ENCODE measurements around the gene BMERB1.
"Not testable (repeated sequence)": the region's sequence is repeated elsewhere in the genome, so short reads cannot be mapped to it uniquely, and the experiment has no call there.

The BMERB1 gene

GRCh38 chr16:15445450-15445849, 11.1 kb downstream of the BMERB1 start:
- TF ChIP-seq CTCF (IDR thresholded peaks at IDR 0.05; ENCODE audit: control insufficient read depth, insufficient read depth, low read depth, low read length, missing control alignments), result no peak
- H3K4me3 ChIP-seq (ENCODE audit: control insufficient read depth, low read depth, low read length), result no peak overlapping the region
- DNase-seq (ENCODE audit: low read depth), result no peak

GRCh38 chr16:15446901-15447300, 12.5 kb downstream of the BMERB1 start:
- TF ChIP-seq CTCF (IDR thresholded peaks at IDR 0.05; ENCODE audit: control insufficient read depth, insufficient read depth, low read depth, low read length, missing control alignments), result no peak
- no peak overlapping the region for H3K4me3 ChIP-seq (ENCODE audit: control insufficient read depth, low read depth, low read length)
- no peak for DNase-seq (ENCODE audit: low read depth)

- no peak for TF ChIP-seq CTCF (IDR thresholded peaks at IDR 0.05; ENCODE audit: control insufficient read depth, insufficient read depth, low read depth, low read length, missing control alignments)
- H3K4me3 ChIP-seq (ENCODE audit: control insufficient read depth, low read depth, low read length), result no peak overlapping the region
- DNase-seq (ENCODE audit: low read depth), result no peak
Measured at GRCh38 chr16:15450624-15451023, 16.2 kb downstream of the BMERB1 start.

- H3K4me3 ChIP-seq (ENCODE audit: control insufficient read depth, low read depth, low read length), result no peak overlapping the region
- no peak for DNase-seq (ENCODE audit: low read depth)
- no peak for TF ChIP-seq CTCF (IDR thresholded peaks at IDR 0.05; ENCODE audit: control insufficient read depth, insufficient read depth, low read depth, low read length, missing control alignments)
Measured at GRCh38 chr16:15451098-15451731, 16.8 kb downstream of the BMERB1 start.

GRCh38 chr16:15452246-15452855, 18.0 kb downstream of the BMERB1 start:
- TF ChIP-seq CTCF (IDR thresholded peaks at IDR 0.05; ENCODE audit: control insufficient read depth, insufficient read depth, low read depth, low read length, missing control alignments), result no peak
- H3K4me3 ChIP-seq (ENCODE audit: control insufficient read depth, low read depth, low read length), result no peak overlapping the region
- no peak for DNase-seq (ENCODE audit: low read depth)

- not testable (repeated sequence) for DNase-seq (ENCODE audit: low read depth); H3K4me3 ChIP-seq (ENCODE audit: control insufficient read depth, low read depth, low read length)
Measured at GRCh38 chr16:15453296-15453695, 18.9 kb downstream of the BMERB1 start.

GRCh38 chr16:15454933-15455332, 20.5 kb downstream of the BMERB1 start:
- not testable (repeated sequence) for DNase-seq (ENCODE audit: low read depth)

GRCh38 chr16:15457400-15457799, 23.0 kb downstream of the BMERB1 start:
- no peak for TF ChIP-seq CTCF (IDR thresholded peaks at IDR 0.05; ENCODE audit: control insufficient read depth, insufficient read depth, low read depth, low read length, missing control alignments)
- no peak overlapping the region for H3K4me3 ChIP-seq (ENCODE audit: control insufficient read depth, low read depth, low read length)
- DNase-seq (ENCODE audit: low read depth), result no peak

More at GRCh38 chr16:15454933-15455332, 20.5 kb downstream of the BMERB1 start:
- H3K4me3 ChIP-seq (ENCODE audit: control insufficient read depth, low read depth, low read length), result not testable (repeated sequence)
